ENCODE data around the gene FANCG. TPM values are rescaled to one million over a fixed set of nuclear protein-coding genes. Genes with fewer than 3 reads are reported as not detected.
A peak's percentile ranks its signal among the peaks of the same experiment; 100 is the strongest.

FANCG gene
- total and polyA plus RNA-seq, 7 experiments from 2014 or later: 8.7 to 84.9 (median 26.6) TPM

DNA sequence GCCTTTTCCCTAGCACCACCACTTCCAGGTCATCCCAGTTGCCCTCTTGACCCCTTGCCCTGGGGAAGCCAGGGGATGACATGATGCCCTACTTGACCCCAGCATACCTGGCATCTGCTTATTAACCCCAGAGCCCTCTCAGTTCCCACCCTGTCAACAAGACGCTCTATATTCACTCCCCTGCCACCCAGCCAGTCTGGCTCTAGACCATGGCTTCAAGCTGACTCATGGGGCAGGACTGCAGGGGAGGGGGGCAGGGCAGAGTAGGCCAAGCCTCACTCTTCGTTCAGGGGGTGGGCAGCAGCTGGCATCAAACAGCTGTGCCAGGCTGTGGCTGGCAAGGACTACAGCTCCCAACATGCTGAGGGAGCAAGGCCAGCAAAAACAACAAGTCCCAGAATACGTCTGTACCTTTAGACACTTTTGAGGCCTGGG, 30.6 kb upstream of the FANCG start:
- ATAC-seq (no peak), DNase-seq (no peak)
- Histone ChIP-seq H3K4me3 (ENCODE audit: low read length) (no peak overlapping the region), H3K9me3 (ENCODE audit: control insufficient read depth in 2 of 3, low read length in 3 of 3) (no peaks in the 10 kb centered on the region), H3K36me3 (ENCODE audit: control insufficient read depth in 2 of 3, insufficient read depth in 3 of 3, low read length in 3 of 3) (peaks cover 0 to 21% (median 0%) of the 10 kb centered on the region in 3 experiments), H3K27me3 (ENCODE audit: control insufficient read depth in 2 of 2, insufficient read depth in 2 of 2, low read length in 2 of 2) (no peaks in the 10 kb centered on the region), H3K27ac (ENCODE audit: low read depth, low read length) (peak overlapping the region; percentile 71), H3K4me1 (ENCODE audit: control insufficient read depth in 2 of 2, insufficient read depth in 2 of 2, low read length in 2 of 2) (peaks cover 35% of the 10 kb centered on the region in 2 donors)
- intact Hi-C loops (cut with micrococcal nuclease): loop anchor here (2.0 to 10.0 kb wide), 12 partner anchors 304 to 1946 kb away; partner anchors contain the start of genes B4GALT1 (in 1 of the 2), CCDC107 (in 1 of the 2), CCL27 (in 1 of the 2) and CLTA (in 1 of the 2)
- H3K4me3 Mint-ChIP-seq: peak overlapping the region in 8 of 10 donors; percentile 55 to 87 (median 80)
- H3K9me3 Mint-ChIP-seq: no peaks in the 10 kb centered on the region
- ChIA-PET CTCF (interaction anchor here (1.6 kb wide), 1 partner anchor 8 kb away, joined by 5 read pairs; the partner anchor contains the start of gene STOML2), POLR2A (interaction anchor here (0.6 to 2.7 kb wide), 3 partner anchors 8 to 113 kb away, joined by 3 to 22 read pairs (median 3); partner anchors contain the start of gene STOML2)
- peaks cover 26 to 54% (median 52%) of the 10 kb centered on the region in 7 donors for H3K4me1 Mint-ChIP-seq
- H3K27me3 Mint-ChIP-seq: no peaks in the 10 kb centered on the region
- H3K27ac Mint-ChIP-seq: peak overlapping the region in 6 of 9 donors; percentile 59 to 94 (median 86)
- H3K36me3 Mint-ChIP-seq: peaks cover 0 to 16% (median 5%) of the 10 kb centered on the region in 5 donors

DNA sequence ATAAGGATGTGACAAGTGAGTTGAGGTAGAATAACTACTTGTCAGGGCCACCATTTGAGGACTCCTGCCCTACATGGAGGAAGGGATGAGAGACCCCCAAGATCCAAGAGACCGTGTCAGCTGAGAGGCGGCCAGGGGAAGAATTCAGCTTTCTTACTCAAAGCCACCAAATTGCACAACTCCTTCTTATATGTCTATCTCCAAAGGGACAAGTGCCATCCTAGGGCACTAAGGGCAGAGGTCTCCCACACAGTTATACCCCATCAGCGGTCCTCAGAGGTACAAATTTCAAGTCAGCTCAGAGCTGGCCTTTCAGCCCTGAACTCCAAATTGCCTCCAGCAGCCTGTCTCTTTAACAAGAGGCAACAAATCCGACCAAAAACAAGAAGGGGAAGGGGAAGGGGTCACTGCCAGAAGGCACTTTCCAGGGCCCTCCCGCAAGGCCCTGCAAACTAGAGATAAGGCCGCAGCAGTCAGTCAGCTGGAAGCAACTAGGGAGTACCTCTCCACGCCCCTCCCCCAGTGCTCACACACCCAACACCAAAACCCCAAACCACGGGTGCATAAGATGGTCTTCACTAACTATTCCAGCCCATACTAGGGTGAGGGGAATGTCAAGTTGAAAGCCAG, 29.3 kb upstream of the FANCG start:
- POLR2A ChIA-PET: no interaction called here

DNA sequence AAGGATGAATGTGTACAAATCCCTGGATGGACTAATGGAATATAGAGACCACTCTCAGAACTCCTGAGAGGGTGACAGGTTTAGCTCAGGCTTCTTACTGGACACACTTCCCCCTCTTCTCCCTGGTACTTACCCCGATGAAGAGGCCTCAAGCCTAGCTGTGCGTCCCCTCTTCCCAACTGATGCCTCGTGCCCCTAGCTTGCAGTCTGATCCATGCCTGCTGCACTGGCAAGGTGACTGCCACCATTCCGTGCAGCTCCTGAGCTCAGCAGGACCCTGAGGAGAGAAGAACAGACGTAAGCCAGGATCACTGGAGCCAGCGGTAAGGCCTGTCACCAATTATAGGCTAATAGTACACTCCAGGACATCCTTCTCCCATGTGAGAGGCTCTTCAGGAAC, 28.7 kb upstream of the FANCG start:
- peaks cover 0 to 21% (median 0%) of the 10 kb centered on the region in 3 experiments for H3K36me3 ChIP-seq (ENCODE audit: control insufficient read depth in 2 of 3, insufficient read depth in 3 of 3, low read length in 3 of 3)
- intact Hi-C loops (cut with micrococcal nuclease): no loop called here
- no peak for DNase-seq
- Mint-ChIP-seq H3K36me3 (peaks cover 0 to 21% (median 8%) of the 10 kb centered on the region in 5 donors), H3K9me3 (no peaks in the 10 kb centered on the region), H3K4me1 (peaks cover 13 to 39% (median 36%) of the 10 kb centered on the region in 7 donors), H3K27me3 (no peaks in the 10 kb centered on the region), H3K27ac (no peak overlapping the region), H3K4me3 (no peak overlapping the region)
- CTCF ChIA-PET: interaction anchor here (1.3 kb wide), 1 partner anchor 12 kb away, joined by 4 read pairs; the partner anchor contains the start of gene PIGO
- no peak overlapping the region for H3K4me3 ChIP-seq (ENCODE audit: low read length)
- POLR2A ChIA-PET: interaction anchor here (1.2 kb wide), 1 partner anchor 13 kb away, joined by 4 read pairs; no protein-coding TSS in a partner anchor
- peaks cover 18 to 20% of the 10 kb centered on the region in 2 donors for H3K4me1 ChIP-seq (ENCODE audit: control insufficient read depth in 2 of 2, insufficient read depth in 2 of 2, low read length in 2 of 2)
- H3K27me3 ChIP-seq (ENCODE audit: control insufficient read depth in 2 of 2, insufficient read depth in 2 of 2, low read length in 2 of 2): no peaks in the 10 kb centered on the region
- ATAC-seq: no peak
- no peaks in the 10 kb centered on the region for H3K9me3 ChIP-seq (ENCODE audit: control insufficient read depth in 2 of 3, low read length in 3 of 3)
- no peak overlapping the region for H3K27ac ChIP-seq (ENCODE audit: low read depth, low read length)

More for the DNA sequence above, 29.3 kb upstream of the FANCG start:
- Histone ChIP-seq H3K9me3 (ENCODE audit: control insufficient read depth in 2 of 3, low read length in 3 of 3) (no peaks in the 10 kb centered on the region), H3K27me3 (ENCODE audit: control insufficient read depth in 2 of 2, insufficient read depth in 2 of 2, low read length in 2 of 2) (no peaks in the 10 kb centered on the region), H3K36me3 (ENCODE audit: control insufficient read depth in 2 of 3, insufficient read depth in 3 of 3, low read length in 3 of 3) (peaks cover 0 to 21% (median 0%) of the 10 kb centered on the region in 3 experiments), H3K4me3 (ENCODE audit: low read length) (no peak overlapping the region), H3K4me1 (ENCODE audit: control insufficient read depth in 2 of 2, insufficient read depth in 2 of 2, low read length in 2 of 2) (peaks cover 22% of the 10 kb centered on the region in 2 donors), H3K27ac (ENCODE audit: low read depth, low read length) (no peak overlapping the region)
- CTCF ChIA-PET: interaction anchor here (0.8 to 1.3 kb wide), 2 partner anchors 12 to 245 kb away, joined by 3 to 4 read pairs; partner anchors contain the start of gene PIGO
- Mint-ChIP-seq H3K4me3 (no peak overlapping the region), H3K27me3 (no peaks in the 10 kb centered on the region), H3K9me3 (no peaks in the 10 kb centered on the region), H3K36me3 (peaks cover 0 to 21% (median 8%) of the 10 kb centered on the region in 5 donors), H3K4me1 (peaks cover 19 to 43% (median 39%) of the 10 kb centered on the region in 7 donors), H3K27ac (no peak overlapping the region)
- DNase-seq: no peak
- intact Hi-C loops (cut with micrococcal nuclease): no loop called here
- ATAC-seq: no peak

DNA sequence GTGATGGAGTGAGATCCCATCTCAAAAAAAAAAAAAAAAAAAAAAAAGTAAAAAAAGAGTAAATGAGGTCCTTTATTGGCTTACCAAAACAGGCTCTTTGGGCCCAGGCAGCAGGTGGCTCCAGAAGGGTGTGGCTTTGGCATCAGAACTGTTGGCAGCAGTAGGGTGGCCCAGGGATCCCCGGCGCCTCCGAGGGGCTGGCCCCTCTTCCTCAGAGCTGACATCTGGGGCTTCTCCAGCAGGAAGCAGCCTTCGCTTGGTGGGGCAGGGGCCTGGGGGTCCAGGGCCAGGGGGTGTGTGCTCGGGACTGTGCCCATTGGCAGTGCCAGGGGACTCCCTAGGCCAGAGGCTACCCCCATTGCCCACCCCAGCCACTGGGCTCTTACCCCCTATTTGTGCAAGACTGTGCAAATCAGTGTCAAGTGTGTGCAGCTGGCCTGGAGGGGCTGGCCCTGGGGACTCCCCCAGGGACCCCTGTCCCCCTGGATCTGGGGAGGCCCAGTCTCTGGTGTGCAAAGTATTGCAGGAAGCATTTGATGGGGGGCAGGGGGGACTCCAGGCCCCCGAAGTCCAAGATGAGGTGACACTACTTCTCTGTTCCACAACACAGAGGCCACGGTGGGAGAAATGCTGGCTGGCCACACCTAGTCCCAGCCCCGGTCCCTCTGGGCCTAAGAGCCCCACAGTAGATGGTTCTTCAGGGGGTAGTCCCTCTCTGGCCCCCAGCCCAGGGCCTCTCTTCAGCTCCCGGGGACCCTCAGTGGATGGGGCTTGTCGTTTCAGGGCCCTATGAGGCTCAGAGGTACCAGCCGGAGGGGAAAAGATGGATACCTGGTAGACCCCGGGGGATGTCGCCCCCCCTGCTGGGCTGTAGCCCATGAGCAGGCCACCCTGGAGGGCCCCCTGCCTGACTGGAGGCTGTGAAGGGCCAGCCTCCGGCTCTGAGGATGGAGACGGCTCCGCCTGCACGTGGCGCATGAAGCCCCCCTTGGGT, 27.9 kb upstream of the FANCG start:
- ATAC-seq: no peak
- Histone ChIP-seq H3K36me3 (ENCODE audit: control insufficient read depth in 2 of 3, insufficient read depth in 3 of 3, low read length in 3 of 3) (peaks cover 0 to 21% (median 0%) of the 10 kb centered on the region in 3 experiments), H3K4me3 (ENCODE audit: low read length) (no peak overlapping the region), H3K9me3 (ENCODE audit: control insufficient read depth in 2 of 3, low read length in 3 of 3) (no peaks in the 10 kb centered on the region), H3K27ac (ENCODE audit: low read depth, low read length) (no peak overlapping the region), H3K4me1 (ENCODE audit: control insufficient read depth in 2 of 2, insufficient read depth in 2 of 2, low read length in 2 of 2) (peaks cover 21 to 22% of the 10 kb centered on the region in 2 donors), H3K27me3 (ENCODE audit: control insufficient read depth in 2 of 2, insufficient read depth in 2 of 2, low read length in 2 of 2) (no peaks in the 10 kb centered on the region)
- DNase-seq: no peak
- Mint-ChIP-seq H3K4me3 (no peak overlapping the region), H3K27ac (no peak overlapping the region), H3K9me3 (no peaks in the 10 kb centered on the region), H3K4me1 (peaks cover 21 to 42% (median 38%) of the 10 kb centered on the region in 7 donors), H3K36me3 (peaks cover 0 to 21% (median 13%) of the 10 kb centered on the region in 5 donors), H3K27me3 (no peaks in the 10 kb centered on the region)
- ChIA-PET POLR2A (interaction anchor here (1.2 to 3.2 kb wide), 4 partner anchors 8 to 36 kb away, joined by 4 to 13 read pairs (median 4); partner anchors contain the start of genes ATOSB and PIGO), CTCF (interaction anchor here (1.3 kb wide), 2 partner anchors 11 to 208 kb away, joined by 3 to 4 read pairs; partner anchors contain the start of gene PIGO)
- intact Hi-C loops (cut with micrococcal nuclease): no loop called here

DNA sequence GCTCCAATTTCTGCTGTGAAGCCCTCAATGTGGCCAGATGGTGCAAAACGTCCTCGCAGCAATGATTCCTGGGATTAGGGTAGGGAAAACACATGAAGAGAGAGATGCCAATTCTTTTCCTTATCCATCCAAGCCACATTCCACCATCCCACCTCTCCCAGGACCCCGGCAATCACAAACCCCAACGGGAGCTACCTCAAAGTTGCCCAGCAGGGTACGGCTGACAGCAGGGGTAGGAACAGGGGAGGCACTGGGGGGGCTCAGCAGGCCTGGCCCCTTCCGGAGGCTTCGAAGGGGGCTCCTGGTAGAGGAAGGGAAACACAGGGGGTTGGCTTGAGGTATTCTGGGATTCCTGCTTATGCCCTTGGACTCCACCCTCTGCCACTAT, 26.6 kb upstream of the FANCG start:
- ChIA-PET CTCF (interaction anchor here (0.6 to 1.2 kb wide), 2 partner anchors 9 to 691 kb away, joined by 3 read pairs; no protein-coding TSS in a partner anchor), POLR2A (interaction anchor here (1.2 to 3.2 kb wide), 3 partner anchors 9 to 35 kb away, joined by 4 to 13 read pairs (median 5); partner anchors contain the start of genes ATOSB and PIGO)
- H3K27me3 ChIP-seq (ENCODE audit: control insufficient read depth in 2 of 2, insufficient read depth in 2 of 2, low read length in 2 of 2): no peaks in the 10 kb centered on the region

More for the DNA sequence above, 26.6 kb upstream of the FANCG start:
- Mint-ChIP-seq H3K4me3 (no peak overlapping the region), H3K27ac (peak overlapping the region in 1 of 9 donors; percentile 48), H3K27me3 (no peaks in the 10 kb centered on the region), H3K4me1 (peaks cover 17 to 42% (median 39%) of the 10 kb centered on the region in 7 donors), H3K36me3 (peaks cover 0 to 22% (median 13%) of the 10 kb centered on the region in 5 donors), H3K9me3 (no peaks in the 10 kb centered on the region)
- peaks cover 0 to 23% (median 0%) of the 10 kb centered on the region in 3 experiments for H3K36me3 ChIP-seq (ENCODE audit: control insufficient read depth in 2 of 3, insufficient read depth in 3 of 3, low read length in 3 of 3)
- ATAC-seq (no peak), DNase-seq (no peak)
- no peak overlapping the region for H3K4me3 ChIP-seq (ENCODE audit: low read length)
- intact Hi-C loops (cut with micrococcal nuclease): no loop called here
- no peaks in the 10 kb centered on the region for H3K9me3 ChIP-seq (ENCODE audit: control insufficient read depth in 2 of 3, low read length in 3 of 3)
- peaks cover 21 to 25% of the 10 kb centered on the region in 2 donors for H3K4me1 ChIP-seq (ENCODE audit: control insufficient read depth in 2 of 2, insufficient read depth in 2 of 2, low read length in 2 of 2)
- no peak overlapping the region for H3K27ac ChIP-seq (ENCODE audit: low read depth, low read length)
